IMR-90 (cell line): ENCODE measurements around the gene TTLL11. TPM values are rescaled to one million over a fixed set of nuclear protein-coding genes. Genes with fewer than 3 reads are reported as not detected.

Experiments
- ATAC-seq: fragments of 200-7000 bp; cut with Tn5 transposase; 2 replicates; pipeline ENCODE4 v1.9.1; 2020; ENCODE audit warnings: low read depth, mild to moderate bottlenecking, moderate library complexity
- BruUV-seq: library from RNA; stranded (reverse); fragments of 400-500 nt; replicated peaks from 2 replicates; lab custom pipeline; 2021; lab: Mats Ljungman, UMichigan
- CTCF ChIA-PET: fragments of 300-600 bp; formaldehyde crosslinking; extraction: SDS; loops from one replicate; lab custom pipeline; 2021; ENCODE audit warnings: antibody characterized with exemption; lab: Yijun Ruan, JAX
- POLR2A ChIA-PET: fragments of 300-600 bp; sonication (Branson Sonifier 250); formaldehyde crosslinking; loops from one replicate; lab custom pipeline; 2022; ENCODE audit warnings: antibody characterized with exemption; ENCODE audit not compliant: unreplicated experiment; lab: Charles Lee
- DNase-seq: peaks from one replicate; pipeline ENCODE4 v3.0.0; 2013
- H2AFZ ChIP-seq: replicated peaks from 2 replicates; pipeline ENCODE3; 2013; ENCODE audit warnings: low read length, mild to moderate bottlenecking; ENCODE audit not compliant: poor library complexity
- H2AK5ac ChIP-seq: 2 replicates; pipeline ENCODE4 v1.6.1; 2013; ENCODE audit warnings: low read depth, low read length, inconsistent platforms
- H2AK9ac ChIP-seq: replicated peaks from 2 replicates; pipeline ENCODE3; 2013; ENCODE audit warnings: mild to moderate bottlenecking, low read depth, low read length, moderate library complexity; ENCODE audit not compliant: poor library complexity
- H2BK120ac ChIP-seq: 2 replicates; pipeline ENCODE4 v1.6.1; 2013; ENCODE audit warnings: low read depth, low read length, inconsistent platforms
- H2BK15ac ChIP-seq: 3 replicates; pipeline ENCODE4 v1.6.1; 2013; ENCODE audit warnings: low read depth, low read length, inconsistent platforms
- H2BK20ac ChIP-seq: 2 replicates; pipeline ENCODE4 v1.6.1; 2013; ENCODE audit warnings: low read depth, mild to moderate bottlenecking, inconsistent platforms, low read length, moderate library complexity
- H2BK5ac ChIP-seq: 2 replicates; pipeline ENCODE4 v1.6.1; 2013; ENCODE audit warnings: mild to moderate bottlenecking, low read depth, low read length, inconsistent platforms; ENCODE audit not compliant: poor library complexity, severe bottlenecking
- H3K14ac ChIP-seq: replicated peaks from 2 replicates; pipeline ENCODE4 v1.6.1; 2013; ENCODE audit warnings: low read depth, low read length, inconsistent platforms
- H3K18ac ChIP-seq: 2 replicates; pipeline ENCODE4 v1.6.1; 2013; ENCODE audit warnings: low read depth, low read length, control low read depth
- H3K23ac ChIP-seq: 2 replicates; pipeline ENCODE4 v1.6.1; 2013; ENCODE audit warnings: low read depth, low read length, inconsistent platforms
- H3K27ac ChIP-seq: 2 replicates; pipeline ENCODE4 v1.5.1; 2013; ENCODE audit warnings: mild to moderate bottlenecking, control low read depth, low read length; ENCODE audit not compliant: insufficient read depth
- H3K27me3 ChIP-seq: 2 replicates; pipeline ENCODE4 v1.6.1; 2013; ENCODE audit warnings: low read length; ENCODE audit not compliant: control insufficient read depth, insufficient read depth
- H3K36me3 ChIP-seq: 2 replicates; pipeline ENCODE4 v1.6.1; 2013; ENCODE audit warnings: low read length, mixed read lengths; ENCODE audit not compliant: control insufficient read depth, insufficient read depth
- H3K4ac ChIP-seq: 2 replicates; pipeline ENCODE4 v1.6.1; 2013; ENCODE audit warnings: low read depth, low read length, inconsistent platforms
- H3K4me1 ChIP-seq: 2 replicates; pipeline ENCODE4 v1.6.1; 2013; ENCODE audit warnings: low read length, mixed read lengths; ENCODE audit not compliant: control insufficient read depth, insufficient read depth
- H3K4me2 ChIP-seq: 2 replicates; pipeline ENCODE4 v1.6.1; 2013; ENCODE audit warnings: low read depth, mild to moderate bottlenecking, control low read depth, low read length, moderate library complexity
- H3K4me3 ChIP-seq: 2 replicates; pipeline ENCODE4 v1.5.1; 2013; ENCODE audit warnings: low read depth, mild to moderate bottlenecking, control low read depth, low read length, moderate library complexity; ENCODE audit not compliant: insufficient read depth
- H3K56ac ChIP-seq: 2 replicates; pipeline ENCODE4 v1.6.1; 2013; ENCODE audit warnings: low read length, inconsistent platforms; ENCODE audit not compliant: insufficient read depth; ENCODE audit errors: extremely low read depth
- H3K79me1 ChIP-seq, 2 experiments: 2 replicates each; pipeline ENCODE4 v1.6.1; 2013; ENCODE audit warnings: low read length in 2 of 2, inconsistent platforms in 1 of 2, low read depth in 1 of 2
- H3K9ac ChIP-seq: 2 replicates; pipeline ENCODE4 v1.6.1; 2013; ENCODE audit warnings: low read depth, low read length, control low read depth
- H3K9me1 ChIP-seq: 2 replicates; pipeline ENCODE4 v1.6.1; 2013; ENCODE audit warnings: low read length, inconsistent platforms; ENCODE audit not compliant: insufficient read depth
- H3K9me3 ChIP-seq: 2 replicates; pipeline ENCODE4 v1.6.1; 2013; ENCODE audit warnings: low read length; ENCODE audit not compliant: control insufficient read depth, insufficient read depth
- H4K20me1 ChIP-seq: 2 replicates; pipeline ENCODE4 v1.6.1; 2013; ENCODE audit warnings: low read length, inconsistent platforms; ENCODE audit not compliant: insufficient read depth
- H4K5ac ChIP-seq: 2 replicates; pipeline ENCODE4 v1.6.1; 2013; ENCODE audit warnings: mild to moderate bottlenecking, low read depth, low read length, control low read depth
- H4K8ac ChIP-seq, 2 experiments: 2 replicates each; pipeline ENCODE4 v1.6.1; 2013; ENCODE audit warnings: low read depth in 2 of 2, low read length in 2 of 2, control low read depth in 1 of 2, inconsistent platforms in 1 of 2
- H4K91ac ChIP-seq: 2 replicates; pipeline ENCODE4 v1.6.1; 2013; ENCODE audit warnings: low read depth, low read length, inconsistent platforms; ENCODE audit not compliant: insufficient read depth
- CEBPB ChIP-seq: IDR thresholded peaks from 2 replicates; pipeline ENCODE4 v1.6.1; 2012; ENCODE audit warnings: low read depth, low read length, improper control_type of control experiment
- MAFK ChIP-seq: IDR thresholded peaks from 2 replicates; pipeline ENCODE4 v1.6.1; 2012; ENCODE audit warnings: low read depth, low read length, improper control_type of control experiment
- RFX5 ChIP-seq: IDR thresholded peaks from 2 replicates; pipeline ENCODE4 v1.8.0; 2012; ENCODE audit warnings: low read depth, mild to moderate bottlenecking, low read length, moderate library complexity
- SMC3 ChIP-seq: fragments of 150-350 bp; IDR thresholded peaks from 2 replicates; pipeline ENCODE4 v1.6.1; 2016; ENCODE audit warnings: low read depth, mild to moderate bottlenecking, antibody characterized with exemption, low read length, moderate library complexity
- WGBS, 2 experiments: methylation state at CpG; one replicate each; pipeline versions ENCODE4 v1.1.5 to v1.1.7; 2013; ENCODE audit warnings: missing lambda C conversion rate in 2 of 2; ENCODE audit not compliant: insufficient read length in 1 of 2; ENCODE audit errors: extremely low coverage in 2 of 2; 5-methylcytosine and 5-hydroxymethylcytosine counted together
- dilution Hi-C: fragments of 300-500 bp; cut with HindIII; formaldehyde crosslinking; loops from one replicate; pipeline ENCODE4 v1.14.3; 2018; ENCODE audit warnings: low sequenced_read_pairs; ENCODE audit not compliant: unreplicated experiment
- in situ Hi-C: fragments of 300-500 bp; cut with MboI; formaldehyde crosslinking; loops from 3 replicates; pipeline ENCODE4 v1.14.3; 2019; ENCODE audit warnings: low sequenced_read_pairs, inconsistent platforms, mixed read lengths
- intact Hi-C: fragments of 100-400 bp; cut with micrococcal nuclease; formaldehyde crosslinking; loops from 2 replicates; pipeline ENCODE4 v1.10.0; 2022
- polyA plus RNA-seq, 3 experiments: library from polyadenylated mRNA; depleted of rRNA; stranded (reverse); fragments of >200 nt; gene quantifications; 2 replicates each; pipeline ENCODE4 v1.2.3, GENCODE V29; 2012; ENCODE audit warnings: low replicate concordance in 1 of 3
- total RNA-seq: library from RNA; depleted of rRNA; stranded (reverse); fragments of >200 nt; gene quantifications from 2 replicates; pipeline ENCODE4 v1.2.3, GENCODE V29; 2012

Gene TTLL11
- total and polyA plus RNA-seq, 2 of the 4 experiments (the other 2 are of a cell fraction): 2.0 to 4.6 TPM

DNA sequence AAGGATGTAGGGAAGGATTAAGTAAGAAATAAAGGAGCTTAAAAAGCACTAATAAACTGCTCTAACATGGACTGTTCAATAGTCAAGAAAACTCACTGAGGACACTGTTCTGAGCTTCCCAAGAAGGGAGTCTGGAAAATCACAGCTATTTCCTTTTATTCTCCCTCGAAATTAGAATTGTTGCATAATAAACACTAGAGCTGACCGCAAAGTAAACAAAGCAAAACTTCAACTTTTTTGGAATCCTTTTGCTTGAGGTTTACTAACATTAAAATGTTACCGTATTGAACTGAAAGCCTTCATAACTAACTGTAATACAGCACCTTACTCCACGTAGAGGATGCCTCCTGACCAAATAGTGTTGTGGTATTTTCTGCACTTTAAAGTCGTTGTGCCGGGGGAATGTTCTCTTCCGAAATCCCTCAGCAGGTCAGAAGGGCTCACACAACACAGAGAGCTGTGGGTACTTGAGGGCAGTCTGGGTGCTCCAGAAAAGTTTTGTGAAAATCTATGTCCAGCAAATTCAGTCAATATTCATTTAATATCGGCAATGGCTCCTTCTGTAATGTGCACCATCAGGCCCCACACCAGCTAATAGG is 59.2 kb downstream of the TTLL11 start:
- TF ChIP-seq RFX5 (no peak), CEBPB (peak; percentile 54; the same call in 1 of the 2 replicates), MAFK (no peak), SMC3 (no peak)
- H2BK15ac ChIP-seq: no peak overlapping the region
- no peak overlapping the region for H3K18ac ChIP-seq
- WGBS, 2 experiments: no CpG with 5 or more reads among the region's 8 CpGs
- H3K4me2 ChIP-seq: no peak overlapping the region
- H3K36me3 ChIP-seq: peaks cover 2% of the 10 kb centered on the region; the same call in 1 of the 2 replicates
- peaks cover 8% of the 10 kb centered on the region for H3K4me1 ChIP-seq
- no peak overlapping the region for H4K91ac ChIP-seq
- H3K9ac ChIP-seq: no peak overlapping the region
- no peak overlapping the region for H4K5ac ChIP-seq
- no peaks in the 10 kb centered on the region for H3K9me3 ChIP-seq
- DNase-seq (no peak), ATAC-seq (0 out of 2 replicates have a peak, but pooled peaks have one; percentile 16)
- no peak overlapping the region for H3K4me3 ChIP-seq
- H3K56ac ChIP-seq: no peak overlapping the region
- intact Hi-C loops (no loop called here), in situ Hi-C loops (no loop called here), dilution Hi-C loops (no loop called here)
- ChIA-PET POLR2A (interaction anchor here (0.5 kb wide), 2 partner anchors 9 to 577 kb away, joined by 3 to 6 read pairs; no protein-coding TSS in a partner anchor), CTCF (interaction anchor here (0.5 to 1.2 kb wide), 3 partner anchors 9 to 1035 kb away, joined by 3 read pairs; no protein-coding TSS in a partner anchor)
- H2AK9ac ChIP-seq: no peak overlapping the region
- no peak overlapping the region for H3K14ac ChIP-seq
- H2BK20ac ChIP-seq: no peak overlapping the region
- BruUV-seq: no TSS peak
- H4K8ac ChIP-seq: no peak overlapping the region
- no peak overlapping the region for H2BK120ac ChIP-seq
- peaks cover 12% of the 10 kb centered on the region for H3K9me1 ChIP-seq
- H3K79me1 ChIP-seq: 0 out of 4 replicates have a peak, but pooled peaks cover 0 to 11% of the 10 kb centered on the region in 2 experiments
- no peaks in the 10 kb centered on the region for H4K20me1 ChIP-seq
- no peak overlapping the region for H2AFZ ChIP-seq
- no peak overlapping the region for H3K23ac ChIP-seq
- no peak overlapping the region for H2AK5ac ChIP-seq
- H2BK5ac ChIP-seq: no peak overlapping the region
- no peaks in the 10 kb centered on the region for H3K27me3 ChIP-seq
- no peak overlapping the region for H3K4ac ChIP-seq
- no peak overlapping the region for H3K27ac ChIP-seq
